K562 (cell line): ENCODE results near the gene IQCN. TPM values are rescaled to one million over a fixed set of nuclear protein-coding genes. Genes with fewer than 3 reads are reported as not detected.

Source experiments
- LCOR ChIP-seq: sonication (generic); formaldehyde crosslinking; IDR thresholded peaks from 2 replicates; pipeline ENCODE4 v1.8.0; 2022; ENCODE audit warnings: mild to moderate bottlenecking, missing genetic modification reagents
- NCOA2 ChIP-seq, 2 experiments: fragments of 450-650 bp; IDR thresholded peaks; 2 replicates each; pipeline ENCODE4 v1.6.1; 2018; ENCODE audit warnings: mild to moderate bottlenecking in 2 of 2, moderate library complexity in 1 of 2; ENCODE audit not compliant: partially characterized antibody in 2 of 2
- NONO ChIP-seq, 2 experiments: fragments of 200-400 bp in 1 of 2; fragments of 450-650 bp in 1 of 2; formaldehyde crosslinking in 1 of 2; IDR thresholded peaks; 2 replicates each; pipeline ENCODE4 v1.6.1; 2017; ENCODE audit warnings: low read depth in 2 of 2, mild to moderate bottlenecking in 2 of 2, moderate library complexity in 2 of 2, low read length in 1 of 2
- NR4A1 ChIP-seq, 2 experiments: fragments of 250-450 bp in 1 of 2; fragments of 450-650 bp in 1 of 2; sonication (Bioruptor Pico) in 1 of 2; IDR thresholded peaks; 2 replicates each; pipeline versions ENCODE4 v1.4.0 to v1.6.1; 2016 to 2020; ENCODE audit warnings: mild to moderate bottlenecking in 2 of 2, missing compliant biosample characterization in 1 of 2, missing genetic modification characterization in 1 of 2, moderate library complexity in 1 of 2
- PHF21A ChIP-seq: fragments of 450-650 bp; IDR thresholded peaks from 2 replicates; pipeline ENCODE4 v1.6.1; 2017; ENCODE audit warnings: low read depth, borderline replicate concordance
- PML ChIP-seq: IDR thresholded peaks from 2 replicates; pipeline ENCODE4 v1.6.1; 2012; ENCODE audit warnings: low read length, inconsistent platforms
- POLR2AphosphoS5 ChIP-seq: IDR thresholded peaks from 2 replicates; pipeline ENCODE4 v1.6.1; 2011; ENCODE audit warnings: mild to moderate bottlenecking, low read depth, low read length, moderate library complexity; ENCODE audit not compliant: control insufficient read depth, insufficient read depth
- SREBF1 ChIP-seq: fragments of 150-350 bp; IDR thresholded peaks from 2 replicates; pipeline ENCODE4 v1.6.1; 2014; ENCODE audit warnings: antibody characterized with exemption, low read depth, low read length, borderline replicate concordance
- TRIM28 ChIP-seq: fragments of 450-650 bp; IDR thresholded peaks from 2 replicates; pipeline ENCODE4 v1.6.1; 2017
- ZNF174 ChIP-seq: fragments of 250-450 bp; sonication (Bioruptor Pico); IDR thresholded peaks from 2 replicates; pipeline ENCODE4 v1.4.0; 2020; ENCODE audit warnings: mild to moderate bottlenecking
- polyA plus RNA-seq, 8 experiments: library from polyadenylated mRNA; depleted of rRNA in 4 of 8; stranded (reverse) in 5 of 8; unstranded in 3 of 8; fragments of >200 nt; fragmentation: Nextera tagmentation in 2 of 8; fragmentation: Illumina TruSeq in 1 of 8; extraction: Ambion mirVana in 2 of 8; extraction: Trizol in 1 of 8; gene quantifications; 2 replicates each; pipeline versions ENCODE4 v1.2.1 to v1.2.3, GENCODE V29; 2011 to 2014; ENCODE audit warnings: inconsistent platforms in 1 of 8, missing spikeins in 1 of 8
- total RNA-seq, 7 experiments: library from RNA; depleted of rRNA in 6 of 7; stranded (reverse); fragments of >200 nt in 6 of 7; fragmentation: Illumina TruSeq in 2 of 7; extraction: Trizol in 2 of 7; gene quantifications; 2 replicates each; pipeline versions ENCODE4 v1.2.1 to v1.2.3, GENCODE V29; 2011 to 2021; ENCODE audit warnings: low replicate concordance in 1 of 7
- TF ChIP-seq, protein P1 (sequence below): fragments of 250-450 bp; sonication (Bioruptor Pico); IDR thresholded peaks from 2 replicates; pipeline ENCODE4 v1.5.0; 2020; ENCODE audit warnings: mild to moderate bottlenecking, borderline replicate concordance
- TF ChIP-seq, protein P2 (sequence below): fragments of 450-650 bp; IDR thresholded peaks from 2 replicates; pipeline ENCODE4 v1.6.1; 2016; ENCODE audit warnings: mild to moderate bottlenecking
- TF ChIP-seq, protein P3 (sequence below): fragments of 450-650 bp; conservative IDR thresholded peaks from 2 replicates; pipeline ENCODE4 v1.6.1; 2016; ENCODE audit warnings: missing genetic modification characterization, low read depth, mild to moderate bottlenecking, control low read depth, missing compliant biosample characterization
- TF ChIP-seq, protein P4 (sequence below): IDR thresholded peaks from 3 replicates; pipeline ENCODE4 v1.6.1; 2011; ENCODE audit warnings: borderline replicate concordance, mild to moderate bottlenecking, moderate library complexity; ENCODE audit not compliant: insufficient read length; ENCODE audit errors: extremely low read depth

Gene IQCN
- total and polyA plus RNA-seq, 9 of the 15 experiments (the other 6 are each of a cell fraction or from before 2014, with no cell fraction given): 0.01 to 0.07 (median 0.04) TPM; not detected in 3

DNA sequence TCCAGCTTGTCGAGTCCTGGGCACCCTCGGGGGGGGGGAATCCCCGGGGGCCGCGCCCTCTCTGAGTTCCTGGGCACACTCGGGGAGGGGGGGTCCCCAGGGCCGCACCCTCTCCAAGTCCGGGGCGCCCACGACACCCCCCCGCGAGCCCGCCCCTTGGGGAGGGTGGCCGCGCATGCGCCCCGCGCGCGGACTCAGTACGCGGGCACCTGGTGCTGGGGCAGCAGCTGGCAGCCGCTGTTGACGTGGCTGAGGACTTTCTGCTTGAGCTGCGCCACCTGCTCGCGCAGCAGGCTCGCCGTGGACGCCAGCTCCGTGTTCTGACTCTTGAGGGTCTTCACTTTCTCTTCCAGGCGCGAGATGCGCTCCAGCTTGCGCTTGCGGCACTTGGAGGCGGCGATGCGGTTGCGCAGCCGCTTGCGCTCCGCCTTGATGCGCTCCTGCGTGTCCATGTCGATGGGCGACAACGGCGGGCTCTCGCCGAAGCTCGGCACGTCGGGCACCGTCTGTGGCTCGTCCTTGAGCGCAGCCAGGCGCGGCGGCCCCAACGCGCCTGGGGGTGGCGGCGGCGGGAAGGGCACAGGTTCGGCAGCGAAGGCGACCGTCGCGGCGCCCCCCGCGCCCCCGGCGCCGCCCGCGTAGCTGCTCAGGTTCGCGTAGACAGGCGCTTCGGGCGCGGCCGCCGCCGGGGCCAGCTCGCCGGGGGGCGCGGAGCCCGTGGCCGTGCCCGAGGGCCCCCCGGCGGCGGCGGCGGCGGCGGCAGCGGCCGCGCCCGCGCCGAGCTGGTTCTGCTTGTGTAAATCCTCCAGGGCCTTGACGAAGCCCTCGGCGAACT lies 6.2 kb upstream of the IQCN start (continued):
- TF ChIP-seq NCOA2 (IDR thresholded peaks at IDR 0.05; ENCODE audit: partially characterized antibody in 2 of 2) (no peak), PML (no peak), LCOR (CRISPR knock-in tag) (no peak), NONO (IDR thresholded peaks at IDR 0.05; ENCODE audit: low read depth in 2 of 2, low read length in 1 of 2) (0 out of 4 replicates have a peak, but pooled peaks of 1 of the 2 experiments have one; percentile 6), SREBF1 (no peak), NR4A1 (CRISPR knock-in tag; IDR thresholded peaks at IDR 0.05) (no peak), NR4A1 (tag; IDR thresholded peaks at IDR 0.05) (no peak), POLR2AphosphoS5 (peak; percentile 57), ZNF174 (CRISPR knock-in tag) (no peak), TRIM28 (no peak), PHF21A (no peak)
- TF ChIP-seq, protein P1, sequence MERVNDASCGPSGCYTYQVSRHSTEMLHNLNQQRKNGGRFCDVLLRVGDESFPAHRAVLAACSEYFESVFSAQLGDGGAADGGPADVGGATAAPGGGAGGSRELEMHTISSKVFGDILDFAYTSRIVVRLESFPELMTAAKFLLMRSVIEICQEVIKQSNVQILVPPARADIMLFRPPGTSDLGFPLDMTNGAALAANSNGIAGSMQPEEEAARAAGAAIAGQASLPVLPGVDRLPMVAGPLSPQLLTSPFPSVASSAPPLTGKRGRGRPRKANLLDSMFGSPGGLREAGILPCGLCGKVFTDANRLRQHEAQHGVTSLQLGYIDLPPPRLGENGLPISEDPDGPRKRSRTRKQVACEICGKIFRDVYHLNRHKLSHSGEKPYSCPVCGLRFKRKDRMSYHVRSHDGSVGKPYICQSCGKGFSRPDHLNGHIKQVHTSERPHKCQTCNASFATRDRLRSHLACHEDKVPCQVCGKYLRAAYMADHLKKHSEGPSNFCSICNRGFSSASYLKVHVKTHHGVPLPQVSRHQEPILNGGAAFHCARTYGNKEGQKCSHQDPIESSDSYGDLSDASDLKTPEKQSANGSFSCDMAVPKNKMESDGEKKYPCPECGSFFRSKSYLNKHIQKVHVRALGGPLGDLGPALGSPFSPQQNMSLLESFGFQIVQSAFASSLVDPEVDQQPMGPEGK (CRISPR knock-in tag): no peak
- TF ChIP-seq, protein P2, sequence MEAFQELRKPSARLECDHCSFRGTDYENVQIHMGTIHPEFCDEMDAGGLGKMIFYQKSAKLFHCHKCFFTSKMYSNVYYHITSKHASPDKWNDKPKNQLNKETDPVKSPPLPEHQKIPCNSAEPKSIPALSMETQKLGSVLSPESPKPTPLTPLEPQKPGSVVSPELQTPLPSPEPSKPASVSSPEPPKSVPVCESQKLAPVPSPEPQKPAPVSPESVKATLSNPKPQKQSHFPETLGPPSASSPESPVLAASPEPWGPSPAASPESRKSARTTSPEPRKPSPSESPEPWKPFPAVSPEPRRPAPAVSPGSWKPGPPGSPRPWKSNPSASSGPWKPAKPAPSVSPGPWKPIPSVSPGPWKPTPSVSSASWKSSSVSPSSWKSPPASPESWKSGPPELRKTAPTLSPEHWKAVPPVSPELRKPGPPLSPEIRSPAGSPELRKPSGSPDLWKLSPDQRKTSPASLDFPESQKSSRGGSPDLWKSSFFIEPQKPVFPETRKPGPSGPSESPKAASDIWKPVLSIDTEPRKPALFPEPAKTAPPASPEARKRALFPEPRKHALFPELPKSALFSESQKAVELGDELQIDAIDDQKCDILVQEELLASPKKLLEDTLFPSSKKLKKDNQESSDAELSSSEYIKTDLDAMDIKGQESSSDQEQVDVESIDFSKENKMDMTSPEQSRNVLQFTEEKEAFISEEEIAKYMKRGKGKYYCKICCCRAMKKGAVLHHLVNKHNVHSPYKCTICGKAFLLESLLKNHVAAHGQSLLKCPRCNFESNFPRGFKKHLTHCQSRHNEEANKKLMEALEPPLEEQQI: no peak
- TF ChIP-seq, protein P3, sequence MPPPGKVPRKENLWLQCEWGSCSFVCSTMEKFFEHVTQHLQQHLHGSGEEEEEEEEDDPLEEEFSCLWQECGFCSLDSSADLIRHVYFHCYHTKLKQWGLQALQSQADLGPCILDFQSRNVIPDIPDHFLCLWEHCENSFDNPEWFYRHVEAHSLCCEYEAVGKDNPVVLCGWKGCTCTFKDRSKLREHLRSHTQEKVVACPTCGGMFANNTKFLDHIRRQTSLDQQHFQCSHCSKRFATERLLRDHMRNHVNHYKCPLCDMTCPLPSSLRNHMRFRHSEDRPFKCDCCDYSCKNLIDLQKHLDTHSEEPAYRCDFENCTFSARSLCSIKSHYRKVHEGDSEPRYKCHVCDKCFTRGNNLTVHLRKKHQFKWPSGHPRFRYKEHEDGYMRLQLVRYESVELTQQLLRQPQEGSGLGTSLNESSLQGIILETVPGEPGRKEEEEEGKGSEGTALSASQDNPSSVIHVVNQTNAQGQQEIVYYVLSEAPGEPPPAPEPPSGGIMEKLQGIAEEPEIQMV (tag): no peak
- TF ChIP-seq, protein P4, sequence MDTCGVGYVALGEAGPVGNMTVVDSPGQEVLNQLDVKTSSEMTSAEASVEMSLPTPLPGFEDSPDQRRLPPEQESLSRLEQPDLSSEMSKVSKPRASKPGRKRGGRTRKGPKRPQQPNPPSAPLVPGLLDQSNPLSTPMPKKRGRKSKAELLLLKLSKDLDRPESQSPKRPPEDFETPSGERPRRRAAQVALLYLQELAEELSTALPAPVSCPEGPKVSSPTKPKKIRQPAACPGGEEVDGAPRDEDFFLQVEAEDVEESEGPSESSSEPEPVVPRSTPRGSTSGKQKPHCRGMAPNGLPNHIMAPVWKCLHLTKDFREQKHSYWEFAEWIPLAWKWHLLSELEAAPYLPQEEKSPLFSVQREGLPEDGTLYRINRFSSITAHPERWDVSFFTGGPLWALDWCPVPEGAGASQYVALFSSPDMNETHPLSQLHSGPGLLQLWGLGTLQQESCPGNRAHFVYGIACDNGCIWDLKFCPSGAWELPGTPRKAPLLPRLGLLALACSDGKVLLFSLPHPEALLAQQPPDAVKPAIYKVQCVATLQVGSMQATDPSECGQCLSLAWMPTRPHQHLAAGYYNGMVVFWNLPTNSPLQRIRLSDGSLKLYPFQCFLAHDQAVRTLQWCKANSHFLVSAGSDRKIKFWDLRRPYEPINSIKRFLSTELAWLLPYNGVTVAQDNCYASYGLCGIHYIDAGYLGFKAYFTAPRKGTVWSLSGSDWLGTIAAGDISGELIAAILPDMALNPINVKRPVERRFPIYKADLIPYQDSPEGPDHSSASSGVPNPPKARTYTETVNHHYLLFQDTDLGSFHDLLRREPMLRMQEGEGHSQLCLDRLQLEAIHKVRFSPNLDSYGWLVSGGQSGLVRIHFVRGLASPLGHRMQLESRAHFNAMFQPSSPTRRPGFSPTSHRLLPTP: no peak
